Spleen (tissue), 7 donors: Measurements from ENCODE around the gene WAS.

ENCODE experiments used
- POLR2A ChIP-seq, 3 donors: fragments of 450-650 bp; IDR thresholded peaks; one replicate each; pipeline ENCODE4 v1.5.1; 2017; ENCODE audit warnings: antibody characterized with exemption in 3 of 3, mild to moderate bottlenecking in 1 of 3
- POLR2AphosphoS5 ChIP-seq, 3 donors: sonication (generic); formaldehyde crosslinking; IDR thresholded peaks; one replicate each; pipeline ENCODE4 v1.5.1; 2017; ENCODE audit warnings: antibody characterized with exemption in 3 of 3
- TF ChIP-seq, protein P1 (sequence below), 11 experiments: fragments of 200-600 bp in 7 of 11; fragments of 450-650 bp in 4 of 11; sonication (generic) in 4 of 11; IDR thresholded peaks in 8 of 11; conservative IDR thresholded peaks in 3 of 11; 1 replicate in 7 of 11; 2 replicates in 4 of 11; pipeline versions ENCODE4 v1.4.0 to v1.8.0; 2016 to 2021; ENCODE audit warnings: antibody characterized with exemption in 11 of 11, inconsistent platforms in 4 of 11, mild to moderate bottlenecking in 1 of 11
- donor health status: DM: no; HTN: no; CAD: no; lungs with moderate emphysema.
- donor health status: DM: no; HTN: no; CAD: no.
- donor health status: DM: no; HTN: no; CAD: no.

DNA sequence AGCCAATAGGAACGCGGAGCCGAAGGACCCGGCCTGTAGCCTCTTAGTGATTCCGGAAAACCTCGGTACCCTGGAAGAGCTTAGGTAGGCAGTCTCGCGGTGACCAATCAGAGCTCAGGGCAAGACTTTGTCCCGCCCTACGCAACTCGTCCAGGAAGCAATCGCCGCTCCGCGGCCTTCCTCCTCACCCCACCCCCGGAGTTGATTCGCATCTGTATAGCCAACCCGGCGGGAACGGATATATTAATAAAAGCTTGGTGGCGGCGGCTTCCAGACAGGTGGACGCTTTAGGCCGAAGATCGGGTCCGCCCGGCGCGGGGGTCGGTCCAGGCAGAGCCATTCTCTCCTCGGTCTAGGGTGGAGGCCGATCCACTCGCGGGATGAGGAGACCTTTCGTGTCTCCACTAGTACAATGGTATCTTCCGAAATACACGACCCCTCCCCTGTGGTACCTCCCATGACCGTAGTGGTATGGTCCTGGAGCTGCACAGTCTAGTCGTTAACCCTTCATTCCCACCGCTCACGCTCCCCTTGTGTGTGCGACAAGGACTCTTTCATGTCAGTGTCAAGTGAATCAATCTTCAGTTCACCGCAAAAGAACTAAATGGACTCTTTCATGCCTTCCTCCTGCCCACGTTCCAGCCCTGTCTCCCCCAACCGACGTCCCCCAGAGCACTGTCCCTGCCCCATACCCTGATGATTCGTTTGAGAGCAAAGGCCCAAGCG, 53.8 kb downstream of the WAS start:
- TF ChIP-seq, protein P1, sequence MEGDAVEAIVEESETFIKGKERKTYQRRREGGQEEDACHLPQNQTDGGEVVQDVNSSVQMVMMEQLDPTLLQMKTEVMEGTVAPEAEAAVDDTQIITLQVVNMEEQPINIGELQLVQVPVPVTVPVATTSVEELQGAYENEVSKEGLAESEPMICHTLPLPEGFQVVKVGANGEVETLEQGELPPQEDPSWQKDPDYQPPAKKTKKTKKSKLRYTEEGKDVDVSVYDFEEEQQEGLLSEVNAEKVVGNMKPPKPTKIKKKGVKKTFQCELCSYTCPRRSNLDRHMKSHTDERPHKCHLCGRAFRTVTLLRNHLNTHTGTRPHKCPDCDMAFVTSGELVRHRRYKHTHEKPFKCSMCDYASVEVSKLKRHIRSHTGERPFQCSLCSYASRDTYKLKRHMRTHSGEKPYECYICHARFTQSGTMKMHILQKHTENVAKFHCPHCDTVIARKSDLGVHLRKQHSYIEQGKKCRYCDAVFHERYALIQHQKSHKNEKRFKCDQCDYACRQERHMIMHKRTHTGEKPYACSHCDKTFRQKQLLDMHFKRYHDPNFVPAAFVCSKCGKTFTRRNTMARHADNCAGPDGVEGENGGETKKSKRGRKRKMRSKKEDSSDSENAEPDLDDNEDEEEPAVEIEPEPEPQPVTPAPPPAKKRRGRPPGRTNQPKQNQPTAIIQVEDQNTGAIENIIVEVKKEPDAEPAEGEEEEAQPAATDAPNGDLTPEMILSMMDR (IDR thresholded peaks at IDR 0.05 in 8 of 11, conservative IDR thresholded peaks at IDR 0.05 in 3 of 11) = no peak
- peak in 1 of 3 donors; percentile 36 for TF ChIP-seq POLR2A (IDR thresholded peaks at IDR 0.05)
- TF ChIP-seq POLR2AphosphoS5 (IDR thresholded peaks at IDR 0.05) = peak; percentile 82 to 89 (median 89)
